Spinal cord (tissue), 10 donors: ENCODE data around the gene BLOC1S5. TPM values are rescaled to one million over a fixed set of nuclear protein-coding genes. Genes with fewer than 3 reads are reported as not detected.
"Not testable (repeated sequence)": the region's sequence is repeated elsewhere in the genome, so short reads cannot be mapped to it uniquely, and the experiment has no call there.

Source experiments
- DNase-seq, 6 donors: peaks; one replicate each; pipeline versions ENCODE4 v3.0.0 to v3.0.0-alpha.2; 2013 to 2015; ENCODE audit warnings: low spot score in 6 of 6, low read depth in 4 of 6
- H3K27ac ChIP-seq: one replicate; pipeline ENCODE4 v1.5.1; 2013; ENCODE audit warnings: low read depth, low read length, control low read depth
- H3K27me3 ChIP-seq: one replicate; pipeline ENCODE4 v1.6.1; 2013; ENCODE audit warnings: low read length; ENCODE audit not compliant: control insufficient read depth, insufficient read depth
- H3K36me3 ChIP-seq: one replicate; pipeline ENCODE4 v1.6.1; 2013; ENCODE audit warnings: low read length; ENCODE audit not compliant: control insufficient read depth, insufficient read depth
- H3K4me1 ChIP-seq: one replicate; pipeline ENCODE4 v1.6.1; 2013; ENCODE audit warnings: low read length; ENCODE audit not compliant: control insufficient read depth, insufficient read depth
- H3K4me3 ChIP-seq: one replicate; pipeline ENCODE4 v1.5.1; 2013; ENCODE audit warnings: low read depth, low read length, control low read depth
- H3K9me3 ChIP-seq: one replicate; pipeline ENCODE4 v1.6.1; 2013; ENCODE audit warnings: low read length; ENCODE audit not compliant: control insufficient read depth, insufficient read depth
- WGBS: methylation state at CpG from one replicate; pipeline ENCODE4 v1.1.5; 2013; ENCODE audit warnings: missing lambda C conversion rate; ENCODE audit not compliant: insufficient coverage; 5-methylcytosine and 5-hydroxymethylcytosine counted together
- polyA plus RNA-seq, 2 donors: library from polyadenylated mRNA; unstranded; fragments of 120-200 nt; gene quantifications; one replicate each; pipeline ENCODE4 v1.2.1, GENCODE V29; 2013; ENCODE audit not compliant: insufficient read length in 2 of 2
- total RNA-seq, 2 donors: library from RNA; depleted of rRNA in 1 of 2; stranded (reverse); fragments of 120-200 nt in 1 of 2; fragments of >200 nt in 1 of 2; gene quantifications; one replicate each; pipeline versions ENCODE4 v1.2.3 to v1.2.4, GENCODE V29; 2013 to 2014
- donor health status: healthy.

The BLOC1S5 gene
- total and polyA plus RNA-seq, 4 donors, result 10.1 to 20.9 (median 15.7) TPM

- Histone ChIP-seq H3K4me1 (peaks cover 3% of the 10 kb centered on the region), H3K27ac (no peak overlapping the region), H3K36me3 (no peaks in the 10 kb centered on the region), H3K4me3 (no peak overlapping the region), H3K9me3 (peaks cover 1% of the 10 kb centered on the region), H3K27me3 (no peaks in the 10 kb centered on the region)
- DNase-seq, result peak in 3 of 6 donors; percentile 29 to 77 (median 36)
- WGBS, result 17% methylated on average over 3 of the region's 7 CpGs
Observed at GRCh38 chr6:7992002-7992815, 72.0 kb downstream of the BLOC1S5 start.

- Histone ChIP-seq H3K27me3 (no peaks in the 10 kb centered on the region), H3K36me3 (no peaks in the 10 kb centered on the region), H3K4me1 (peaks cover 2% of the 10 kb centered on the region), H3K9me3 (peaks cover 1% of the 10 kb centered on the region), H3K27ac (no peak overlapping the region), H3K4me3 (no peak overlapping the region)
- DNase-seq, result no peak
- WGBS, result no CpG with 5 or more reads among the region's 1 CpG
Observed at GRCh38 chr6:7991536-7991935, 72.7 kb downstream of the BLOC1S5 start.

- peaks cover 1% of the 10 kb centered on the region for H3K9me3 ChIP-seq
- WGBS, result 90% methylated on average over 31 of the region's 31 CpGs
- H3K36me3 ChIP-seq, result no peaks in the 10 kb centered on the region
- H3K27ac ChIP-seq, result no peak overlapping the region
- no peaks in the 10 kb centered on the region for H3K4me1 ChIP-seq
- no peak for DNase-seq
- H3K27me3 ChIP-seq, result peaks cover 2% of the 10 kb centered on the region
- no peak overlapping the region for H3K4me3 ChIP-seq
Observed at GRCh38 chr6:7986219-7986618, 78.0 kb downstream of the BLOC1S5 start.

- not testable (repeated sequence) for H3K9me3 ChIP-seq, H3K36me3 ChIP-seq, H3K27me3 ChIP-seq, H3K4me3 ChIP-seq, H3K4me1 ChIP-seq, DNase-seq, H3K27ac ChIP-seq
- 60% methylated on average over 5 of the region's 6 CpGs for WGBS
Observed at GRCh38 chr6:7983967-7984366, 80.2 kb downstream of the BLOC1S5 start.

- no peaks in the 10 kb centered on the region for H3K36me3 ChIP-seq
- H3K9me3 ChIP-seq, result peaks cover 2% of the 10 kb centered on the region
- H3K27me3 ChIP-seq, result peaks cover 13% of the 10 kb centered on the region
- H3K4me3 ChIP-seq, result no peak overlapping the region
- H3K4me1 ChIP-seq, result peaks cover 4% of the 10 kb centered on the region
- no peak for DNase-seq
- H3K27ac ChIP-seq, result no peak overlapping the region
Observed at GRCh38 chr6:7979831-7980230, 84.4 kb downstream of the BLOC1S5 start.

- peak in 3 of 6 donors; percentile 38 to 64 (median 59) for DNase-seq
- H3K27me3 ChIP-seq, result peaks cover 12% of the 10 kb centered on the region
Observed at GRCh38 chr6:7978736-7979135, 85.5 kb downstream of the BLOC1S5 start.

DNA sequence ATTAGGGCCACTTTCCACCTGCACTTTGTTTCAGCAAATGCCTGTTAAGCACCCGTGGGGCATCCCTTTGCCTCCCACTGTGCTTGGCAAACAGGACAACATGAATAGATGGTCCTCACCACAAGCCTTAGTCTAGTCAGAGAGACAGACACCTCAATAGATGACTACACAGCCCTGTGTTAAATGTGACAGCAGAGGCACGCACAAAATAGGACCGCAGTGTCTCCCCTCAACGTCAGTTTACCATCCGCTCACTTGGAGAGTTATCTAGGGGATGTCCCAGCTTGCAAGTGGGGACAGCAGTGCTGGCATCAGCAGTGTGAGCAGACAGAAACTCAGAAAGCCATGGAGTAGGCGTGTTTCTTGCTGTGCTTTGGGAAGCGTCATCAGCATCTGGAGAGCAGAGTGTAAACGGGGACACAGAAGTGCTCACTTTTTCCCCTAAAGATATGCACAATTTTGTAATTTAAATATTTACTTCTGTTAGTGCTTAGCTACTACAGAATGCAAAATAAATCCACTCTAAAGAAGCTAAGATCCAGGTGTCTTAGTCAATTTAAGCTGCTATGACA is 87.6 kb downstream of the BLOC1S5 start:
- DNase-seq, result no peak
- H3K27ac ChIP-seq, result no peak overlapping the region
- peaks cover 12% of the 10 kb centered on the region for H3K27me3 ChIP-seq
- H3K36me3 ChIP-seq, result no peaks in the 10 kb centered on the region
- H3K9me3 ChIP-seq, result peaks cover 2% of the 10 kb centered on the region
- H3K4me1 ChIP-seq, result peaks cover 4% of the 10 kb centered on the region
- WGBS, result 85% methylated on average over 7 of the region's 8 CpGs
- H3K4me3 ChIP-seq, result no peak overlapping the region

More at GRCh38 chr6:7978736-7979135, 85.5 kb downstream of the BLOC1S5 start:
- Histone ChIP-seq H3K9me3 (peaks cover 2% of the 10 kb centered on the region), H3K4me1 (peaks cover 4% of the 10 kb centered on the region), H3K36me3 (no peaks in the 10 kb centered on the region), H3K27ac (no peak overlapping the region), H3K4me3 (no peak overlapping the region)
- 29% methylated on average over 1 of the region's 3 CpGs for WGBS

GRCh38 chr6:7975764-7976146 is 88.4 kb downstream of the BLOC1S5 start:
- peaks cover 12% of the 10 kb centered on the region for H3K27me3 ChIP-seq
- H3K36me3 ChIP-seq, result no peaks in the 10 kb centered on the region
- 84% methylated on average over 7 of the region's 8 CpGs for WGBS
- peaks cover 2% of the 10 kb centered on the region for H3K9me3 ChIP-seq
- H3K27ac ChIP-seq, result no peak overlapping the region
- no peak overlapping the region for H3K4me3 ChIP-seq
- peaks cover 4% of the 10 kb centered on the region for H3K4me1 ChIP-seq
- no peak for DNase-seq

DNA sequence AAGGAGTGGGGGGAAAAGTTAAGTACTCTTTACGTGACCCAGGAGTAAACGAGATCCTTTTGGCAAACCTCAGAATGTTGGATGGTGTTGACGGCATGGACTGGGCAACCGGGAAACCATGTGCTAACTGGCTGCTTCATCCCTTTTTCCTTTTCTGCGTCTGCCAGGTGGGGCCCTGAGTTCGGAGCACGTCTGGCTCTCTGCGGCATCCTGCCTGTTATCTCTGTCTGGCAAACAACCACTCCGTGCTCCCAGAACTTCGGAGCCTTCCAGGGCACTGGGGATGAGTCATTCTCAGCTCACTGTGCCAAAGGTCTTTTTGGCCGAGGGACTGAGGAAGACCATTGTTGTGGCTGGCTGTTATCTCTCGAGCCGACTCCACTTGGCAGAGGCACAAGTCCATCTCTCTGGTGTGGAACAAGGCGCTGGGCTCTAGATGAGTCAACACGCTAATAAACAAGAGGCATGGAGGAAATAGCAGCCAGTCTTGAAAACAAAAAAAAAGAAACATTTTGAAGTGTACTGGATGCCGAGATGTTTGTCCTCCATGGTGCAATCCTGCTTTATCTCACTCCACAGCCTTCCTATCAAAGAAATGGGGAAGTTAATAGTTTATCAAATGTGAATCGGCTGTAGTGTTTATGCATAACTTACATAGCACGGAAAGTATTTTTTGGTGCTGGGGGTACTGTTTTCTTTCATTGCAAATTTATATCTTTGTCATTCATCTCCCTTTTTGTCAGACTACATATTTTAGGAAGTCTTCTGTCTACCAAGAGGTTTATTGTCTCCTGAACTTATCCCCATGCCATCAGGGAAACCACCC is 89.0 kb downstream of the BLOC1S5 start:
- H3K27me3 ChIP-seq, result peaks cover 12% of the 10 kb centered on the region
- no peaks in the 10 kb centered on the region for H3K9me3 ChIP-seq
- whole genome bisulfite sequencing, result 42% methylated on average over 13 of the region's 18 CpGs
- no peak overlapping the region for H3K27ac ChIP-seq
- H3K36me3 ChIP-seq, result no peaks in the 10 kb centered on the region
- peak in 1 of 6 donors; percentile 47 for DNase-seq
- H3K4me3 ChIP-seq, result no peak overlapping the region
- H3K4me1 ChIP-seq, result peaks cover 4% of the 10 kb centered on the region
